AG04450 (cell line): ENCODE data around the gene ELF3. TPM values are rescaled to one million over a fixed set of nuclear protein-coding genes. Genes with fewer than 3 reads are reported as not detected.

Experiments
- CTCF ChIA-PET: fragments of 300-600, 350-600 bp; formaldehyde crosslinking; extraction: SDS; loops from one replicate; lab custom pipeline; 2022; ENCODE audit warnings: antibody characterized with exemption, inconsistent platforms; lab: Charles Lee
- POLR2A ChIA-PET: fragments of 350-600 bp; formaldehyde crosslinking; extraction: SDS; loops from one replicate; lab custom pipeline; 2021; ENCODE audit warnings: antibody characterized with exemption, inconsistent platforms; lab: Yijun Ruan, JAX
- DNase-seq: peaks from one replicate; pipeline ENCODE4 v3.0.0-alpha.2; 2011; ENCODE audit warnings: low read depth, low spot score
- H3K27ac ChIP-seq: one replicate; pipeline ENCODE4 v1.5.1; 2012; ENCODE audit warnings: low read depth, low read length, control low read depth
- H3K27me3 ChIP-seq: one replicate; pipeline ENCODE4 v1.6.0; 2012; ENCODE audit warnings: low read length; ENCODE audit not compliant: control insufficient read depth, insufficient read depth
- H3K4me3 ChIP-seq: 2 replicates; pipeline ENCODE4 v1.5.1; 2011; ENCODE audit warnings: mild to moderate bottlenecking, low read depth, low read length, control low read depth
- H3K9me3 ChIP-seq: 2 replicates; pipeline ENCODE4 v1.5.1; 2012; ENCODE audit warnings: low read length; ENCODE audit not compliant: control insufficient read depth, insufficient read depth
- CTCF ChIP-seq: IDR thresholded peaks from 2 replicates; pipeline ENCODE4 v1.5.1; 2011; ENCODE audit warnings: low read depth, low read length, control low read depth, inconsistent platforms
- polyA plus RNA-seq: library from polyadenylated mRNA; depleted of rRNA; stranded (reverse); fragments of >200 nt; gene quantifications from 2 replicates; pipeline ENCODE4 v1.2.3, GENCODE V29; 2011

ELF3 gene
- polyA plus RNA-seq, 1 experiment, result 0.72 TPM

DNA sequence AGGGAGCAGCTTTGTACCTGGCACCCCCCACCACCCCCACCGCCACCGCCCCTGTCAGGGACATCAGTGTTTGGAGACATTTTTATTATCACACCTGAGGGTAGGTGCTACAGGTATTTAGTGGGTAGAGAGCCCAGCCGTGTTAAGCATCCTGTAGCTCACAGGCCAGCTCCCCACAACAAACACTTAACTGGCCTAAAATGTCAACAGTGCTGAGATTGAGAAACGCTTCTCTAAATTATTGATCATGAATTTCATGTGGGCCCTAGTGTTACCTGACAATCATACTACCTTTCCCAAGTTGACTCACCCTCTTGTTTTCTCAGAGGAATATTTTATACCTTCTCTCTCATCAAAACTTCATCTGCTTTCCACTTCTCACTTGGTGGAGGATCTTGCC, 21.4 kb downstream of the ELF3 start:
- POLR2A ChIA-PET, result no interaction called here
- CTCF ChIA-PET, result no interaction called here
- TF ChIP-seq CTCF, result no peak
- no peak for DNase-seq
- Histone ChIP-seq H3K9me3 (no peaks in the 10 kb centered on the region), H3K4me3 (no peak overlapping the region), H3K27me3 (no peaks in the 10 kb centered on the region), H3K27ac (no peak overlapping the region)

DNA sequence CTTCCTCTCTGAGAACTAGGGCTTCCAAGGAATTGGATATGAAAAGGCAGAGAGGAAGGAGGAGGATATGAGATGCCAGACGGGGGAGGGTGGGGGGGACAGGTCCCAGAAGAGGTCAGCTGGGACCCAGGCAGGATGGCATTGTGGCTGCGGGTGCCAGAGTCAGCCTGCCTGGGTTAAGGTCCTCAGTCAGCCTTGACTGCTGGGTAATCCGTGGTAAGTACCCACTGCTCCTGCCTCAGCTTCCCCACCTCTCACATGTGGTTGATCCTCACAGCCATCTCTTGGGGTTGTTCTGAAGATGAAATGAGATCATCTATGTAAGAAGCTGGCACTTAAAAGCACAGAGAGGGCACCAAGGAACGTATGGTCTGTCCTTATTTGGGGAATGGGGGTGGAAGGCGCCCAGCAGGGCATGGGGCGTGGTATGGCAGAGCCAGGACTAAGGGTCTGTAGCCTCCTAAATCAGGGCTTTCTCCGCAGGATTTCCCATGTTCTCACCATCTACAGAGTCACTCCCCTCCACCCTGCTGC, 23.8 kb downstream of the ELF3 start:
- Histone ChIP-seq H3K4me3 (no peak overlapping the region), H3K9me3 (no peaks in the 10 kb centered on the region; the same call in 1 of the 2 replicates), H3K27me3 (no peaks in the 10 kb centered on the region), H3K27ac (peak overlapping the region; percentile 63)
- POLR2A ChIA-PET, result interaction anchor here (0.7 to 0.8 kb wide), 2 partner anchors 18 to 98 kb away, joined by 3 to 5 read pairs; no protein-coding TSS in a partner anchor
- DNase-seq, result no peak
- CTCF ChIA-PET, result no interaction called here
- no peak for TF ChIP-seq CTCF

GRCh38 chr1:202034683-202035462, 24.5 kb downstream of the ELF3 start:
- ChIA-PET CTCF (interaction anchor here (0.6 kb wide), 1 partner anchor 10 kb away, joined by 3 read pairs; no protein-coding TSS in a partner anchor), POLR2A (interaction anchor here (0.7 to 0.8 kb wide), 2 partner anchors 19 to 97 kb away, joined by 3 to 5 read pairs; no protein-coding TSS in a partner anchor)
- peak overlapping the region; percentile 63 for H3K27ac ChIP-seq
- H3K9me3 ChIP-seq, result no peaks in the 10 kb centered on the region; the same call in 1 of the 2 replicates
- peak; percentile 89 for DNase-seq
- H3K4me3 ChIP-seq, result no peak overlapping the region
- TF ChIP-seq CTCF, result no peak
- no peaks in the 10 kb centered on the region for H3K27me3 ChIP-seq

DNA sequence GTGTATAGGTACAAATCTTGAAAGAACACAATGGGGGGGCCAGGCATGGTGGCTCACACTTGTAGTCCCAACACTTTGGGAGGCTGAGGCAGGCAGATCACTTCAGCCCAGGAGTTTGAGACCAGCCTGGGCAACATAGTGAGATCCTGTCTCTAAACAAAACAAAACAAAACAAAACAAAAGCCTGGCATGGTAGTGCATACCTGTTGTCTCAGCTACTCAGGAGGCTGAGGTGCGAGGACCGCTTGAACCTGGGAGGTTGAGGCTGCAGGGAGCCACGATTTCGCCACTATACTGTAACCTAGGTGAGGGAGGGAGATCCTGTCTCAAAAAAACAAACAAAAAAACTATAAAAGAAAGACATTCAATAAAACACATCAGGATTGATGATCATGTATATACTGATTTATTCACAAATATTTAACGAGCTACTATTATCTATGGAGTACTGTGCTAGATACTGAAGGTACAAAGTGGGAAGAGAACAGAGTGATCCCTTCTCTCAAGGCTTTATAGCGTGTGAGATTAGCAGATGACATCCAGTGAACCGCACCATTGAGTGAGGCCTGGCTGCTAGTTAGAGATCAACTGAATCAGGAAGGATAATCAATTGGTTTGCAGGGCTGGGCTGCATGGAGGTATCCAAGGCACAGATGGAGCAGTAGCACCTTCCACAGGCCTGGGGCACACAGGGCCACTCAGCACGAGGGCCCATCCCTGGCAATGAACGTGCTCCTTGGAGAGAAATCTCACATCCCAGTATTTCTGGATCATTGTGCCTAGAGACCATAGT, 26.4 kb downstream of the ELF3 start:
- H3K27ac ChIP-seq, result no peak overlapping the region
- no peak for TF ChIP-seq CTCF
- ChIA-PET CTCF (interaction anchor here (0.5 to 0.6 kb wide), 2 partner anchors 27 to 803 kb away, joined by 5 read pairs; no protein-coding TSS in a partner anchor), POLR2A (no interaction called here)
- DNase-seq, result no peak
- no peaks in the 10 kb centered on the region; the same call in 1 of the 2 replicates for H3K9me3 ChIP-seq
- H3K4me3 ChIP-seq, result no peak overlapping the region
- no peaks in the 10 kb centered on the region for H3K27me3 ChIP-seq
